Measurements from ENCODE around the gene RPS6KL1. TPM values are rescaled to one million over a fixed set of nuclear protein-coding genes. Genes with fewer than 3 reads are reported as not detected.
A peak's percentile ranks its signal among the peaks of the same experiment; 100 is the strongest.

Gene RPS6KL1
- total RNA-seq, 8 experiments from 2014 or later, result 1.6 to 45.1 (median 29.0) TPM

DNA sequence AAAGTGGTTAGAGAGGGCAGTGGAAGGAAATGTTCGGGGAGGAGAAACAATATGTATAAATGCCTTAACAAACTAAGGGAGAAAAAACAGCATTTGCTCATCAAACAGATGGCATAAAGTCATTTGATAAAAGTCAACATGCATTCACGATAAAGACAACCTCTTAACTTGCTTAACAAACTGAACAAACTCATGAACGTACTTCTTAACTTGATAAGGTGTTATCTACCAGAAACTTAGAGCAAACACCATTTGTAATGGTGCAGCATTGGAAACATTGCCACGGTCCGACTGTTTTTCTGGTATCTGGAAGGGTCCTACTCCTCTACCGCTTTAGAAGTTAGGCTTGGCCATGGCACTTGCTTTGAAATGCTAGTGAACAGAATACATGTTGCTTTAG lies 4.2 kb upstream of the RPS6KL1 start:
- 43 to 91% (median 82%) methylated on average over 2 to 6 of the region's 6 CpGs for WGBS, 10 experiments
- in situ Hi-C loops (cut with MboI; ENCODE audit: low pct_unique_long_range_greater_than_20kb in 2 of 9, low sequenced_read_pairs in 9 of 9, unreplicated experiment in 9 of 9), result loop anchor here in 1 of 9 experiments (25.0 kb wide), 1 partner anchor 160 kb away; no protein-coding TSS in a partner anchor
- Histone ChIP-seq H3K4me1 (replicated peaks in 1 of 2) (no peaks in the 10 kb centered on the region), H3K27ac (no peak overlapping the region), H3K4me3 (no peak overlapping the region)
- no peak for ATAC-seq (replicated peaks in 6 of 8)

DNA sequence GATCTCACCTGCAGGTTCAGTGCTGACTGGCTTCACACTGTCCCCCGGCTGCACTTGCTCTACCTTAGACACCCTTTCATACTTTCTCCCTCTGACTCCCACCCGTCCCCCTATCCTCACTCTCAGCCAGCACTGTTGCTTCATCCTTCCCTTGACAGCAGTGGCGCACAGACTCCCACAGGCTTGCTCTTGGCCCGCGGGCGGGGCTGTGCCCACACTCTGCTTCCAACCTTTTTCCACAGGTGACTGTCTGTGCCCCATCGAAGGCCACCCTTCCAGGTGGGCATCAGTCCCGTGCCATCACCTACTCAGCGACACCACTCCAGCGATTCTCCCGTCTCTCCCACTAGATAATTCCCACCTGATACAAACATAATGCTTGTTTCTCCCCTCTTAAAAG lies 1.0 kb upstream of the RPS6KL1 start:
- in situ Hi-C loops (cut with MboI; ENCODE audit: low pct_unique_long_range_greater_than_20kb in 2 of 9, low sequenced_read_pairs in 9 of 9, unreplicated experiment in 9 of 9), result loop anchor here in 3 of 9 experiments (25.0 kb wide), 1 partner anchor 163 kb away; no protein-coding TSS in a partner anchor
- no peak overlapping the region for H3K4me3 ChIP-seq
- 70 to 96% (median 83%) methylated on average over 2 to 8 of the region's 11 CpGs; no CpG with 5 or more reads in 3 of the 10 experiments for WGBS, 10 experiments

DNA sequence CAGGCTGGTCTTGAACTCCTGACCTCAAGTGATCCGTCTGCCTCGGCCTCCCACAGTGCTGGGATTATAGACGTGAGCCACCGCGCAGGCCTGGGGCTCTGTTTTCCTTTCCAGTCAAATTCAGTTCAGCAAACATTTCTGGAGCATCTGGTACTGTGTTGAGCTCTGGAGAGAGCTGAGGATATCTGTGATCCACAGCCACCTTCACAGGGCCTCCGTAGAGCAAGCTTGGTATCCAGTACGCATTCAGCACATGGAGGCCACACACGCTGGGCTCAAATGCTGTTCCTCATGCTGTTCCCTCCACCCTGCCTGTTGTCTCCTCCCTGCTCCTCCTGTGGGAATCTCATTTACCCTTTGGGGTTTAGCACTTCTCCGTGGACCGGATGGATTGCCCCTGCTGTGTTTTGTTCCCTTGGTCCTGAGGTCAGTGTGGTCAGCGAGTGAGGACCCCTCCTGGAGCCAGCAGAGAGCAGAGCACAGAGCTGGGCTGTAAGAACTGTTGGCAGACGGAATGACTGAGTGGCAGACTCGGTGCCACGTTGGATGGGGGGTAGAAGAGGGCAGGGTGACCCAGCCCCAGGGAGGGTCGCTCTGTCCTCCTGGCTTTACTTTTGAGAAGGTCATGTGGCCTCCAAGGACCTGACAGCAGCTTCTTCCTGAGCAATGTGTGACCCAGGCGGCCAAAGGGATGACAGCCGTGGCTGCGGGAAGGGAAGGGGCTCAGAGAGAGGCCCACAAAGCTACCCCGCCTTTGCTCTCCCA lies 891 bp downstream of the RPS6KL1 start:
- Histone ChIP-seq H3K27ac (peak overlapping the region in 1 of 2 donors; percentile 47), H3K4me1 (replicated peaks in 1 of 2) (no peaks in the 10 kb centered on the region), H3K4me3 (peak overlapping the region; percentile 63 to 86 (median 74))
- in situ Hi-C loops (cut with MboI; ENCODE audit: low pct_unique_long_range_greater_than_20kb in 2 of 9, low sequenced_read_pairs in 9 of 9, unreplicated experiment in 9 of 9), result loop anchor here in 3 of 9 experiments (25.0 kb wide), 1 partner anchor 165 kb away; no protein-coding TSS in a partner anchor
- WGBS, 10 experiments, result 43 to 100% (median 74%) methylated on average over 1 to 14 of the region's 19 CpGs; no CpG with 5 or more reads in 2 of the 10 experiments
- ATAC-seq (replicated peaks in 6 of 8), result no peak

More for the DNA sequence above, 1.0 kb upstream of the RPS6KL1 start:
- ATAC-seq (replicated peaks in 6 of 8), result no peak
- Histone ChIP-seq H3K4me1 (replicated peaks in 1 of 2) (no peaks in the 10 kb centered on the region), H3K27ac (no peak overlapping the region)

DNA sequence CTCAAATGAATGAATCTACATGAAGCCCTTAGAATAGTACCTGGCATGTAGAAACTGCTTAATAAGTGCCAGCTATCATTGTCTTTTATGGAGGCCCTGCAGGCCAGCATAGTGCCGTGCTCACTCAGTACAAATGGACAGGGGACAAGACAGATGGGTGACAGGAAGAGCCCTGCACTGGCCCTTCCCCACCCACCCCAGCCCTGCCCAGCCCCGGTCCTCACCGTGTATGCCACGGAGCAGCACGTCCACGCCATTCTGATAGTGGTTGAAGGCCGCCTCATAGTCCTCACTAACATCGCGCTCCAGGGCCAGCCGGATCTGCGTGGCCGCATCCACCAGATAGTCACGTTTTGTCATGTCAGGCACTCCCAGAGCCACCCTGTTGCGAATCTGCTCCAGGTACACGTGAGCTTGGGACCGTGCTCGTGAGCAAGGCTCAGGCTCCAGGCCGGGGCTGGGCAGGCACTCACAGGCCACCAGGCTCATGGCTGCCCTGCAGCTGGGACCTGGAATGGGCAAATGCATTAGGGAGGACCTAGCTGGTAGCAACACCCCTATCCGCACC lies 1.9 kb downstream of the RPS6KL1 start:
- in situ Hi-C loops (cut with MboI; ENCODE audit: low pct_unique_long_range_greater_than_20kb in 2 of 9, low sequenced_read_pairs in 9 of 9, unreplicated experiment in 9 of 9), result loop anchor here in 3 of 9 experiments (25.0 kb wide), 1 partner anchor 166 kb away; no protein-coding TSS in a partner anchor
- WGBS, 10 experiments, result 80 to 100% (median 93%) methylated on average over 1 to 10 of the region's 19 CpGs; no CpG with 5 or more reads in 5 of the 10 experiments

DNA sequence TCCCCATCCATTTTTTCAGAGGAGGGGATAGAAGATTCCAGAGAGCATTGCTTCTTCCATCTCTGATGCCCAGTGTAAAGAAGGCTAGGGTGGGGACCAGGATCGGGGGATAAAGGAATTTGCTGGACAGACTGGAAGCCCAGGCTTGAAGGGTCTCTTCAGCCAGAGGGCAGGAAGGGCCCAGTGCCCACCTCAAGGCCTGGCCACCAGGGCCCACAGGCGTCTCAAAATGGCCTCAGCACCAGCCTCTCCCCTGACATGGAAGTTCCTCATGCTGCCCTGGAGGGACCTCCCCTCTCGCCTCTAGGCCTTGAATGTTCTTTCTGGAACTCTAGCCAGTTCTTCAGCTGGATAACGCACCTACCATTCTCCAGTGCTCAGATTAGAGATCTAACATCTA lies 2.8 kb downstream of the RPS6KL1 start:
- ATAC-seq (replicated peaks in 6 of 8), result no peak
- WGBS, 10 experiments, result 83 to 100% methylated on average over 1 of the region's 4 CpGs; no CpG with 5 or more reads in 8 of the 10 experiments
- H3K4me3 ChIP-seq, result no peak overlapping the region
- in situ Hi-C loops (cut with MboI; ENCODE audit: low pct_unique_long_range_greater_than_20kb in 2 of 9, low sequenced_read_pairs in 9 of 9, unreplicated experiment in 9 of 9), result loop anchor here in 3 of 9 experiments (25.0 kb wide), 1 partner anchor 167 kb away; no protein-coding TSS in a partner anchor
- H3K27ac ChIP-seq, result no peak overlapping the region
- H3K4me1 ChIP-seq (replicated peaks in 1 of 2), result no peaks in the 10 kb centered on the region

More for the DNA sequence above, 1.9 kb downstream of the RPS6KL1 start:
- Histone ChIP-seq H3K4me1 (replicated peaks in 1 of 2) (no peaks in the 10 kb centered on the region), H3K27ac (no peak overlapping the region), H3K4me3 (no peak overlapping the region)
- no peak for ATAC-seq (replicated peaks in 6 of 8)

DNA sequence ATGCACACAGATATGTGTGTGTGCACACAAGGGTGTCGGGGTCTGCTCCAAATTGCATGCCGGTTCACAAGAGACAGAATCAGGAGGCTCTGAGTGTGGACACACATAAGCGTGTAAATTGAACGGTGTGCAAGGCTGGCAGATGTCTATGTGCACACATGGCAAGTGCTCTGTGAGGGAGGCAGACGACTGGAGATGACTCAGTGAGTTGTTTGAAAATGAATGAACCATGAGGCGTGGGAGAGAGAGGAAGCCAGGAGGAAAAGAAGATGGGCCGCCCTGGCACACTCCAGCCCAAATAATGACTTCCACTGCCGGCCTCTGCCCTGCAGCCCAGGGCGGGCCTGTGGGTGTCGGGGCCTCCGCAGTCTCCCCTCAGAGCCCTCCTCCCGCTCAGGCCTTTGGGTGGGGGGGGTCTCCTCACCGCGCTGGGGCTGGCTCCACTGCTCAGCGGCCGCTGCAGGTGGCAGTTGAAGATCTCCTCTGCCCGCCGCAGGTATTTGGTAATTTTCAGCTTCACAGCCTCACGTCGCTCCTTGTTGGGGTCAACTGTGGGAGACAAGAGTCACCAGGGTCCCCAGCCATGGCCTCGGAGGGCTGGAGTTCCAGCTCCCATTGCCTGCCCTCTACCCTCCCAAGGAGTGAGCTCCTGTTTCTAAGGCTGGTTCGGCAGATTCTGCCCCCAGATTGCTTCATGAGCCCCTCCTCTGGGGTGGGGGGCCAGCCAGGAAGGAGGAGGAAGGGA lies 3.5 kb downstream of the RPS6KL1 start:
- no peak overlapping the region for H3K4me3 ChIP-seq
- in situ Hi-C loops (cut with MboI; ENCODE audit: low pct_unique_long_range_greater_than_20kb in 2 of 9, low sequenced_read_pairs in 9 of 9, unreplicated experiment in 9 of 9), result loop anchor here in 3 of 9 experiments (25.0 kb wide), 1 partner anchor 168 kb away; no protein-coding TSS in a partner anchor
- peak in 1 of 8 experiments; percentile 5 for ATAC-seq (replicated peaks in 6 of 8)
- 63 to 100% (median 78%) methylated on average over 1 to 7 of the region's 22 CpGs; no CpG with 5 or more reads in 5 of the 10 experiments for WGBS, 10 experiments
- H3K4me1 ChIP-seq (replicated peaks in 1 of 2), result no peaks in the 10 kb centered on the region
- H3K27ac ChIP-seq, result no peak overlapping the region

DNA sequence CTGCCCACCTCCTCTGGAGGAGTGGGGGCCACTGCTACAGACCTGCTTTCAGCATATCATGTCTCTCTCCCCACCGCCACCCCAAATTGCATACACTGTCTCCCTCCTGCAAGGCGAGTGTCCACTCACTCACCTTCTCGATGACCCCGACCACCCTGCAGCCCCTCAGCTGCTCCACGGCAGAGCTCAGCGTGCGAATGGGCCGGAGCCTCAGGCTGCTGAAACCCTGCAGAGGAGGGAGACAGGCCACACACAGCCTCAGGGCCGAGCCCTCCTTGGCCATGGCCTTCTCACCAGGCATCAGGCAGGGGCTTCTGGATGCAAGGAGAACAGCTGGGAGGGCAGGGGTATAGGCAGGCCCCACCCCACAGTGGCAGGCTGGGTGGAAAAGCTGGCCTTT lies 4.7 kb downstream of the RPS6KL1 start:
- in situ Hi-C loops (cut with MboI; ENCODE audit: low pct_unique_long_range_greater_than_20kb in 2 of 9, low sequenced_read_pairs in 9 of 9, unreplicated experiment in 9 of 9), result loop anchor here in 3 of 9 experiments (25.0 kb wide), 1 partner anchor 169 kb away; no protein-coding TSS in a partner anchor
- no peaks in the 10 kb centered on the region for H3K4me1 ChIP-seq (replicated peaks in 1 of 2)
- H3K27ac ChIP-seq, result no peak overlapping the region
- no peak for ATAC-seq (replicated peaks in 6 of 8)
- 100% methylated on average over 2 of the region's 9 CpGs; no CpG with 5 or more reads in 9 of the 10 experiments for WGBS, 10 experiments
- H3K4me3 ChIP-seq, result no peak overlapping the region

DNA sequence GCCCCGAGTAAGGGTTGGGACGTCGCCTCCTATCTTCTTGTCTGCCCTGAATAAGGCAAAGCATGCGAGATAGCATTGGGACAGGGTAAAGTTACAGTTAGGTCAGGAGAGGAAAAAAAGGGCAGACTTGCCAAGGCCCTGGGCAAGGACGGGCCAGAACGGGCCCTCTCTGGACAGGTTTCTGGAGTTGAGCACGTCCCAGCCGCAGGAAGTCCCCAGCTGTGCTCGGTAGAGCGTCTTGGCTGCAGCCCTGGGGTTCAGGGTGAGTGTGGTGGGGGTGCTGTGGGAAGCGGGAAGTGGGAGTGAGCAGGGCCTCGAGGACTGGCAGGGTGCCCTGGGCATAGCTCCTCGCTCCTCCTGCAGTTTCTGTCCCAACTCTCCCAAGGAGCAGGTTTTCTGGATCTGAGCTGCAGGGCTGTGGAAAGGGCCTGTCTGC lies 5.4 kb downstream of the RPS6KL1 start:
- WGBS, 10 experiments, result 72 to 100% (median 85%) methylated on average over 1 to 7 of the region's 13 CpGs; no CpG with 5 or more reads in 1 of the 10 experiments
- Histone ChIP-seq H3K27ac (no peak overlapping the region), H3K4me3 (no peak overlapping the region), H3K4me1 (replicated peaks in 1 of 2) (no peaks in the 10 kb centered on the region)
- in situ Hi-C loops (cut with MboI; ENCODE audit: low pct_unique_long_range_greater_than_20kb in 2 of 9, low sequenced_read_pairs in 9 of 9, unreplicated experiment in 9 of 9), result loop anchor here in 3 of 9 experiments (25.0 kb wide), 1 partner anchor 170 kb away; no protein-coding TSS in a partner anchor
- no peak for ATAC-seq (replicated peaks in 6 of 8)

DNA sequence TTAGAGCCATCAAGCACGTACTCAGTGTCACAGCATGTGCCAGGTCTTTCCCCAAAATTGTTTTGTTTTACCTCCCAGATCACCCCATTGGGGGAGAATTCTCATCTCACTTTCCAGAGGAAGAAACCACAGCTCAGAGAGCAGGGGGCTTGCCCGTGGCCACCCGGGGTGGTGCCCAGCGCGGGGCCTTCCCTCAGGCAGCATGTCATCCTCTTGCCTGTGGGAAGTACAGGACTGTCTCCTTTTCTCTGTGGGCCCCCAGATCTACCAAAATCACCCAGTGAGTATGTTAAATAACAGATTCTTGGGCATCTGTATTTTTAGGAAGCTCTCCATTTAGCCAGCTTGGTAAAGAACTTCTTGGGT lies 5.9 kb downstream of the RPS6KL1 start:
- Histone ChIP-seq H3K4me3 (no peak overlapping the region), H3K4me1 (replicated peaks in 1 of 2) (no peaks in the 10 kb centered on the region), H3K27ac (no peak overlapping the region)
- ATAC-seq (replicated peaks in 6 of 8), result no peak
- in situ Hi-C loops (cut with MboI; ENCODE audit: low pct_unique_long_range_greater_than_20kb in 2 of 9, low sequenced_read_pairs in 9 of 9, unreplicated experiment in 9 of 9), result loop anchor here in 3 of 9 experiments (25.0 kb wide), 1 partner anchor 170 kb away; no protein-coding TSS in a partner anchor
- WGBS, 10 experiments, result 60 to 90% (median 67%) methylated on average over 1 to 2 of the region's 5 CpGs; no CpG with 5 or more reads in 7 of the 10 experiments

DNA sequence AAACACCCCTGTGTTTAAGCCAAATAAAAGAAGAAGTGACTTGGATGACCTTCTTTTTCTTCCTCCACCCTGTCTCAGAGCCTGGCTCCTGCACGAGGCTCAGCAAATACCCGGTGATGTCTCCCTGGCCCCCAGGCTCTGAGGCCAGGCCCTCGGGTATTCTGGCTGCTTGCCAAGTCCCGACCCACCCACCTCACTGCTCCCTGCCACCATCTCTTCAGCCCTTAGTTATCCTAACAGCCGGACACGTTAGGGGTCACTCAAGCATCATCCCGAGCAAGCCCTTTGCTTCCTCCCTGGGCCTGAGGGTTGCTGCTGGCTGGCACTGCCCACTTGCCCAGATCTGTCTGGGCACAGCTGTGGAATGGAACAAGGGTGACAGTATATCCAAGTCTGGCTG lies 7.2 kb downstream of the RPS6KL1 start:
- H3K4me3 ChIP-seq, result no peak overlapping the region
- in situ Hi-C loops (cut with MboI; ENCODE audit: low pct_unique_long_range_greater_than_20kb in 2 of 9, low sequenced_read_pairs in 9 of 9, unreplicated experiment in 9 of 9), result loop anchor here in 3 of 9 experiments (25.0 kb wide), 1 partner anchor 171 kb away; no protein-coding TSS in a partner anchor
- ATAC-seq (replicated peaks in 6 of 8), result no peak
- H3K4me1 ChIP-seq (replicated peaks in 1 of 2), result no peaks in the 10 kb centered on the region
- no peak overlapping the region for H3K27ac ChIP-seq
- 0 to 100% (median 48%) methylated on average over 1 to 7 of the region's 7 CpGs; no CpG with 5 or more reads in 4 of the 10 experiments for WGBS, 10 experiments

DNA sequence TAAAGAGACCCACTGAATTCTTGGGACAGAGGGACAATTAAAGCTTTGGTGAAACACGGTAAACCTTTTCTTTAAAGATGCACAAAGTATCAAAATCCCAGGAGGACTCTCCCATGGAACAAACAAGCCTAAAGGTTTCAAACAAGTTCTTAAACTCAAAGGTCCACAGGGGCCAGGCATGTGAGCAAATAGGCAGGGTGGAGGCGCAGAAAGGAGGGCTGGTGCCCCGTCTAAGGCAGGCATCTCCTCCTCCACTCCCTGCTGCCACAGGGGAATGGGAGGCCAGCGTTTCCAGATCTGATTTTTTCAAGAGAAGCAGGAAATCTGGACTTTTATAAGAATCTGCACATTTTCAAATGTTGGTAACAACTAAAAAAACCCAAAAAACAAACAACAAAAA lies 7.6 kb downstream of the RPS6KL1 start:
- no peak overlapping the region for H3K27ac ChIP-seq
- in situ Hi-C loops (cut with MboI; ENCODE audit: low pct_unique_long_range_greater_than_20kb in 2 of 9, low sequenced_read_pairs in 9 of 9, unreplicated experiment in 9 of 9), result loop anchor here in 3 of 9 experiments (25.0 kb wide), 1 partner anchor 172 kb away; no protein-coding TSS in a partner anchor

DNA sequence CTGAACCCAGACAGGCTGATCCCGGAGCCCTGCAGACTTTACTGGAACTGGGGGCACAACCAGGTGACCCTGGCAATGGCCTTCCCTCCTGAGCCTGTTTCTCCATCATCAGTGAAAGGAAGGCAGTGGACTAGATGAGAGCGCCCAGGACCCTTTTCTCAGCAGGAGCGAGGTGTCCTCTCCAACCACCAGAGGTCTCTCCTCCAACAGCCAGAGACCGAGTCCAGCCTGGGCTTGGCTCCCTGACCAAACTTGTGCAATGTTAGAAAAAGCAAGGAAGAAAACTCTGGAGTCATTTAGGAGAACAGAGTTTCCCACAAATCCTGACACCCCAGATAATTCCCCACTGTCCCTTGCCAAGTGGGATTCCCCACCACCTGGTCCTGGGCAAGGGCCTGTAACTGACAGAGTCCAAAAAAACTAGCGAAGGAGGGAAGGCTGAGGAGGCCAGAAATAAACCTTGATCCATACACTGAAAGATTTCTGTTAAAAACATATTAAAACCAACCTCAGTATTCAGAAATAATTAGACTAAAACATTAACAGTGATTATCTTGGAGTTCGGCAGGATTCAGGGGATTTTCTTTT lies 9.0 kb downstream of the RPS6KL1 start:
- in situ Hi-C loops (cut with MboI; ENCODE audit: low pct_unique_long_range_greater_than_20kb in 2 of 9, low sequenced_read_pairs in 9 of 9, unreplicated experiment in 9 of 9), result loop anchor here in 3 of 9 experiments (25.0 kb wide), 1 partner anchor 173 kb away; no protein-coding TSS in a partner anchor
- no peak overlapping the region for H3K27ac ChIP-seq
- WGBS, 10 experiments, result 0 to 86% (median 38%) methylated on average over 1 to 3 of the region's 6 CpGs; no CpG with 5 or more reads in 3 of the 10 experiments

More for the DNA sequence above, 7.6 kb downstream of the RPS6KL1 start:
- Histone ChIP-seq H3K4me3 (no peak overlapping the region), H3K4me1 (replicated peaks in 1 of 2) (no peaks in the 10 kb centered on the region)
- ATAC-seq (replicated peaks in 6 of 8), result no peak
- 20 to 91% (median 72%) methylated on average over 1 to 4 of the region's 4 CpGs; no CpG with 5 or more reads in 2 of the 10 experiments for WGBS, 10 experiments

More for the DNA sequence above, 9.0 kb downstream of the RPS6KL1 start:
- H3K4me1 ChIP-seq (replicated peaks in 1 of 2), result no peaks in the 10 kb centered on the region
- peak; percentile 56 to 84 (median 74) for ATAC-seq (replicated peaks in 6 of 8)
- no peak overlapping the region for H3K4me3 ChIP-seq
